ENCODE results near the gene ECI1.

DNA sequence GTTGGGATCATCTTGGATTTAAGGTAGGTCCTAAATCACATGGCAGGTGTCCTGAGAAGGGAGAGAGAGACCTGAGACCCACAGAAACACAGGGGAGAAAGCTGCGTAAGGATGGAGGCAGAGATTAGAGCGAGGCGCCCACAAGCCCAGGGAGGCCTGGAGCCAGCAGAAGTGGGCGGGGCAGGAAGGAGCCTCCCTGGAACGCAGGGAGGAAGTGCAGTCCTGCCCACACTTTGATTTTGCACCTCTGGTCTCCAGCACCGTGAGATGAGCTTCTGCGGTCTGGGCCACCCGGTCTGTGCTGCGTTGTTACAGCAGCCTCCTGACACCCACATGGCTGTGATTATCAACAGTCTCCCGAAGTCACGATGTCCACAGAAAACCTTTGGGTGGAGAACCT lies 8.8 kb downstream of the ECI1 start:
- TF ChIP-seq, protein P1, sequence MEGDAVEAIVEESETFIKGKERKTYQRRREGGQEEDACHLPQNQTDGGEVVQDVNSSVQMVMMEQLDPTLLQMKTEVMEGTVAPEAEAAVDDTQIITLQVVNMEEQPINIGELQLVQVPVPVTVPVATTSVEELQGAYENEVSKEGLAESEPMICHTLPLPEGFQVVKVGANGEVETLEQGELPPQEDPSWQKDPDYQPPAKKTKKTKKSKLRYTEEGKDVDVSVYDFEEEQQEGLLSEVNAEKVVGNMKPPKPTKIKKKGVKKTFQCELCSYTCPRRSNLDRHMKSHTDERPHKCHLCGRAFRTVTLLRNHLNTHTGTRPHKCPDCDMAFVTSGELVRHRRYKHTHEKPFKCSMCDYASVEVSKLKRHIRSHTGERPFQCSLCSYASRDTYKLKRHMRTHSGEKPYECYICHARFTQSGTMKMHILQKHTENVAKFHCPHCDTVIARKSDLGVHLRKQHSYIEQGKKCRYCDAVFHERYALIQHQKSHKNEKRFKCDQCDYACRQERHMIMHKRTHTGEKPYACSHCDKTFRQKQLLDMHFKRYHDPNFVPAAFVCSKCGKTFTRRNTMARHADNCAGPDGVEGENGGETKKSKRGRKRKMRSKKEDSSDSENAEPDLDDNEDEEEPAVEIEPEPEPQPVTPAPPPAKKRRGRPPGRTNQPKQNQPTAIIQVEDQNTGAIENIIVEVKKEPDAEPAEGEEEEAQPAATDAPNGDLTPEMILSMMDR (IDR thresholded peaks at IDR 0.05): no peak
- TF ChIP-seq POLR2A (IDR thresholded peaks at IDR 0.05): no peak
- no peak for TF ChIP-seq EP300 (IDR thresholded peaks at IDR 0.05)

Measured in tibial nerve (tissue), 4 donors.